HepG2 (cell line): ENCODE results near the gene VAC14. TPM values are rescaled to one million over a fixed set of nuclear protein-coding genes. Genes with fewer than 3 reads are reported as not detected.

Experiments
- CBFB ChIP-seq: sonication (generic); formaldehyde crosslinking; IDR thresholded peaks from 2 replicates; pipeline ENCODE4 v1.4.0; 2020; ENCODE audit warnings: missing genetic modification reagents
- KDM1A ChIP-seq: IDR thresholded peaks from 2 replicates; pipeline ENCODE4 v1.6.1; 2016; ENCODE audit warnings: missing compliant biosample characterization
- MED13 ChIP-seq: sonication (generic); formaldehyde crosslinking; IDR thresholded peaks from 2 replicates; pipeline ENCODE4 v1.5.0; 2020; ENCODE audit warnings: missing genetic modification reagents
- NCOA5 ChIP-seq: sonication (generic); formaldehyde crosslinking; IDR thresholded peaks from 2 replicates; pipeline ENCODE4 v1.4.0; 2020; ENCODE audit warnings: missing genetic modification reagents
- ZFYVE20 ChIP-seq: sonication (generic); formaldehyde crosslinking; IDR thresholded peaks from 2 replicates; pipeline ENCODE4 v1.8.0; 2023; ENCODE audit warnings: low read depth, mild to moderate bottlenecking, moderate library complexity, missing genetic modification reagents, borderline replicate concordance
- ZNF207 ChIP-seq: fragments of 450-650 bp; IDR thresholded peaks from 2 replicates; pipeline ENCODE4 v1.6.1; 2016; ENCODE audit warnings: antibody characterized with exemption, borderline replicate concordance
- ZNF7 ChIP-seq: IDR thresholded peaks from 2 replicates; pipeline ENCODE4 v1.6.1; 2016; ENCODE audit warnings: missing biosample characterization, missing genetic modification reagents
- polyA plus RNA-seq, 8 experiments: library from polyadenylated mRNA; depleted of rRNA in 3 of 8; stranded (reverse) in 7 of 8; unstranded in 1 of 8; fragments of >200 nt; fragmentation: Illumina TruSeq in 4 of 8; extraction: Trizol in 4 of 8; gene quantifications; 2 replicates each; pipeline versions ENCODE4 v1.2.1 to v1.2.3, GENCODE V29; 2011 to 2016; ENCODE audit warnings: low read depth in 4 of 8, missing spikeins in 1 of 8, mixed read lengths in 1 of 8; ENCODE audit not compliant: insufficient read depth in 1 of 8
- total RNA-seq, 5 experiments: library from RNA; depleted of rRNA; stranded (reverse); fragments of >200 nt; fragmentation: Illumina TruSeq; extraction: Trizol; gene quantifications; 2 replicates each; pipeline ENCODE4 v1.2.3, GENCODE V29; 2016; ENCODE audit warnings: low read depth in 1 of 5
- TF ChIP-seq, protein P1 (sequence below), 2 experiments: fragments of 450-650 bp in 1 of 2; sonication (generic) in 1 of 2; formaldehyde crosslinking in 1 of 2; IDR thresholded peaks; 2 replicates each; pipeline versions ENCODE4 v1.6.1 to v1.8.0; 2016 to 2022; ENCODE audit warnings: antibody characterized with exemption in 1 of 2, mild to moderate bottlenecking in 1 of 2, missing genetic modification reagents in 1 of 2
- TF ChIP-seq, protein P2 (sequence below): sonication (generic); formaldehyde crosslinking; IDR thresholded peaks from 2 replicates; pipeline ENCODE4 v1.4.0; 2020; ENCODE audit warnings: mild to moderate bottlenecking, missing genetic modification reagents
- TF ChIP-seq, protein P3 (sequence below): sonication (generic); formaldehyde crosslinking; IDR thresholded peaks from 2 replicates; pipeline ENCODE4 v1.5.0; 2020; ENCODE audit warnings: missing genetic modification reagents
- TF ChIP-seq, protein P4 (sequence below): sonication (generic); formaldehyde crosslinking; IDR thresholded peaks from 2 replicates; pipeline ENCODE4 v1.4.0; 2020; ENCODE audit warnings: mild to moderate bottlenecking, missing genetic modification reagents
- TF ChIP-seq, protein P5 (sequence below): sonication (generic); formaldehyde crosslinking; IDR thresholded peaks from 2 replicates; pipeline ENCODE4 v1.4.0; 2020; ENCODE audit warnings: mild to moderate bottlenecking, missing genetic modification reagents

The VAC14 gene
- total and polyA plus RNA-seq, 2 of the 13 experiments (the other 11 are each of a cell fraction or from before 2014, with no cell fraction given): 23.5 to 24.6 TPM

DNA sequence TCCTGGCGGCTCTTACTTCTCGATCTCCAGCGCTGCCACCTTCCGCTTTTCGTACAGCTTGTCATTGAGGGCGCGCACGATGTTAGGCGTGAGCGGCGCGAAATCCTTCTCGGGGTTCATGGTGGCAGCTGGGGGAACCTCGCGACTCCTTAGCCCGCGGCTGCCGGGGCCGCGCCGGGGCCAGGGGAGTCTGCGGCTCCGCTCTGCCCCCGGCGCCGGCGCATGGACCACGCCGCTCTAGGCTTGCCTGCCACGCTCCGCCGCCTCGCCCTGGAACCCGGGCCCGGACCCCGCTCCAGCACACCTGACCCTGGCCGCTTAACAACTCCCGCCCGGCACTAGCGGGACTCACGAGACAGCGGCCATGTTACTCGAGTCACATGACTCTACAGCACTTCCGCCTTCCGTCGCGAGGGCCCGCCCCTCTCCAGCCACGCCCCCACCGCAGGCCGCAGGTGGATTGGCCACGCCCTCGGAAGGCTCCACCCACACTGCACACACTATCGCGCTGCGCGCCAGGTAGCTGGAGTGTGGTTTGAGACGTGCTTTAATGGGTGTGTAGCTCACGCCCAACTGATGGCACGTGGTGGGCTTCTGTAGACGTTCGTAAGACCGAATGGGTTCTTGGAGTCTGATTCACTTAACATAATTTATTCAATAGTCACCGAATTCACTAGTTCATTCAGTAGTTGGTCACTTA is at the start of gene VAC14 (continued):
- TF ChIP-seq, protein P1, sequence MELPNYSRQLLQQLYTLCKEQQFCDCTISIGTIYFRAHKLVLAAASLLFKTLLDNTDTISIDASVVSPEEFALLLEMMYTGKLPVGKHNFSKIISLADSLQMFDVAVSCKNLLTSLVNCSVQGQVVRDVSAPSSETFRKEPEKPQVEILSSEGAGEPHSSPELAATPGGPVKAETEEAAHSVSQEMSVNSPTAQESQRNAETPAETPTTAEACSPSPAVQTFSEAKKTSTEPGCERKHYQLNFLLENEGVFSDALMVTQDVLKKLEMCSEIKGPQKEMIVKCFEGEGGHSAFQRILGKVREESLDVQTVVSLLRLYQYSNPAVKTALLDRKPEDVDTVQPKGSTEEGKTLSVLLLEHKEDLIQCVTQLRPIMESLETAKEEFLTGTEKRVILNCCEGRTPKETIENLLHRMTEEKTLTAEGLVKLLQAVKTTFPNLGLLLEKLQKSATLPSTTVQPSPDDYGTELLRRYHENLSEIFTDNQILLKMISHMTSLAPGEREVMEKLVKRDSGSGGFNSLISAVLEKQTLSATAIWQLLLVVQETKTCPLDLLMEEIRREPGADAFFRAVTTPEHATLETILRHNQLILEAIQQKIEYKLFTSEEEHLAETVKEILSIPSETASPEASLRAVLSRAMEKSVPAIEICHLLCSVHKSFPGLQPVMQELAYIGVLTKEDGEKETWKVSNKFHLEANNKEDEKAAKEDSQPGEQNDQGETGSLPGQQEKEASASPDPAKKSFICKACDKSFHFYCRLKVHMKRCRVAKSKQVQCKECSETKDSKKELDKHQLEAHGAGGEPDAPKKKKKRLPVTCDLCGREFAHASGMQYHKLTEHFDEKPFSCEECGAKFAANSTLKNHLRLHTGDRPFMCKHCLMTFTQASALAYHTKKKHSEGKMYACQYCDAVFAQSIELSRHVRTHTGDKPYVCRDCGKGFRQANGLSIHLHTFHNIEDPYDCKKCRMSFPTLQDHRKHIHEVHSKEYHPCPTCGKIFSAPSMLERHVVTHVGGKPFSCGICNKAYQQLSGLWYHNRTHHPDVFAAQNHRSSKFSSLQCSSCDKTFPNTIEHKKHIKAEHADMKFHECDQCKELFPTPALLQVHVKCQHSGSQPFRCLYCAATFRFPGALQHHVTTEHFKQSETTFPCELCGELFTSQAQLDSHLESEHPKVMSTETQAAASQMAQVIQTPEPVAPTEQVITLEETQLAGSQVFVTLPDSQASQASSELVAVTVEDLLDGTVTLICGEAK (IDR thresholded peaks at IDR 0.05): no peak
- TF ChIP-seq, protein P1 (CRISPR knock-in tag; IDR thresholded peaks at IDR 0.05): peak; percentile 59; the same call in 1 of the 2 replicates
- TF ChIP-seq ZFYVE20 (CRISPR knock-in tag): no peak
- TF ChIP-seq MED13 (CRISPR knock-in tag): peak; percentile 42; the same call in 1 of the 2 replicates
- no peak for TF ChIP-seq KDM1A
- TF ChIP-seq ZNF7 (CRISPR knock-in tag): no peak
- no peak for TF ChIP-seq NCOA5 (CRISPR knock-in tag)
- TF ChIP-seq, protein P2, sequence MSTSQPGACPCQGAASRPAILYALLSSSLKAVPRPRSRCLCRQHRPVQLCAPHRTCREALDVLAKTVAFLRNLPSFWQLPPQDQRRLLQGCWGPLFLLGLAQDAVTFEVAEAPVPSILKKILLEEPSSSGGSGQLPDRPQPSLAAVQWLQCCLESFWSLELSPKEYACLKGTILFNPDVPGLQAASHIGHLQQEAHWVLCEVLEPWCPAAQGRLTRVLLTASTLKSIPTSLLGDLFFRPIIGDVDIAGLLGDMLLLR (CRISPR knock-in tag): peak; percentile 86
- TF ChIP-seq CBFB (CRISPR knock-in tag): no peak; the same call in 1 of the 2 replicates
- TF ChIP-seq, protein P3, sequence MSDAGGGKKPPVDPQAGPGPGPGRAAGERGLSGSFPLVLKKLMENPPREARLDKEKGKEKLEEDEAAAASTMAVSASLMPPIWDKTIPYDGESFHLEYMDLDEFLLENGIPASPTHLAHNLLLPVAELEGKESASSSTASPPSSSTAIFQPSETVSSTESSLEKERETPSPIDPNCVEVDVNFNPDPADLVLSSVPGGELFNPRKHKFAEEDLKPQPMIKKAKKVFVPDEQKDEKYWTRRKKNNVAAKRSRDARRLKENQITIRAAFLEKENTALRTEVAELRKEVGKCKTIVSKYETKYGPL: no peak; the same call in 1 of the 2 replicates
- TF ChIP-seq, protein P4, sequence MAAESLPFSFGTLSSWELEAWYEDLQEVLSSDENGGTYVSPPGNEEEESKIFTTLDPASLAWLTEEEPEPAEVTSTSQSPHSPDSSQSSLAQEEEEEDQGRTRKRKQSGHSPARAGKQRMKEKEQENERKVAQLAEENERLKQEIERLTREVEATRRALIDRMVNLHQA: no peak
- TF ChIP-seq, protein P5, sequence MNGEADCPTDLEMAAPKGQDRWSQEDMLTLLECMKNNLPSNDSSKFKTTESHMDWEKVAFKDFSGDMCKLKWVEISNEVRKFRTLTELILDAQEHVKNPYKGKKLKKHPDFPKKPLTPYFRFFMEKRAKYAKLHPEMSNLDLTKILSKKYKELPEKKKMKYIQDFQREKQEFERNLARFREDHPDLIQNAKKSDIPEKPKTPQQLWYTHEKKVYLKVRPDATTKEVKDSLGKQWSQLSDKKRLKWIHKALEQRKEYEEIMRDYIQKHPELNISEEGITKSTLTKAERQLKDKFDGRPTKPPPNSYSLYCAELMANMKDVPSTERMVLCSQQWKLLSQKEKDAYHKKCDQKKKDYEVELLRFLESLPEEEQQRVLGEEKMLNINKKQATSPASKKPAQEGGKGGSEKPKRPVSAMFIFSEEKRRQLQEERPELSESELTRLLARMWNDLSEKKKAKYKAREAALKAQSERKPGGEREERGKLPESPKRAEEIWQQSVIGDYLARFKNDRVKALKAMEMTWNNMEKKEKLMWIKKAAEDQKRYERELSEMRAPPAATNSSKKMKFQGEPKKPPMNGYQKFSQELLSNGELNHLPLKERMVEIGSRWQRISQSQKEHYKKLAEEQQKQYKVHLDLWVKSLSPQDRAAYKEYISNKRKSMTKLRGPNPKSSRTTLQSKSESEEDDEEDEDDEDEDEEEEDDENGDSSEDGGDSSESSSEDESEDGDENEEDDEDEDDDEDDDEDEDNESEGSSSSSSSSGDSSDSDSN (CRISPR knock-in tag): peak; percentile 84
- TF ChIP-seq ZNF207: 0 out of 2 replicates have a peak, but pooled peaks have one; percentile 21
